ENCODE results near the gene NSMCE1. TPM values are rescaled to one million over a fixed set of nuclear protein-coding genes. Genes with fewer than 3 reads are reported as not detected.

The NSMCE1 gene
- total and polyA plus RNA-seq, 10 donors = 18.4 to 79.0 (median 36.7) TPM

DNA sequence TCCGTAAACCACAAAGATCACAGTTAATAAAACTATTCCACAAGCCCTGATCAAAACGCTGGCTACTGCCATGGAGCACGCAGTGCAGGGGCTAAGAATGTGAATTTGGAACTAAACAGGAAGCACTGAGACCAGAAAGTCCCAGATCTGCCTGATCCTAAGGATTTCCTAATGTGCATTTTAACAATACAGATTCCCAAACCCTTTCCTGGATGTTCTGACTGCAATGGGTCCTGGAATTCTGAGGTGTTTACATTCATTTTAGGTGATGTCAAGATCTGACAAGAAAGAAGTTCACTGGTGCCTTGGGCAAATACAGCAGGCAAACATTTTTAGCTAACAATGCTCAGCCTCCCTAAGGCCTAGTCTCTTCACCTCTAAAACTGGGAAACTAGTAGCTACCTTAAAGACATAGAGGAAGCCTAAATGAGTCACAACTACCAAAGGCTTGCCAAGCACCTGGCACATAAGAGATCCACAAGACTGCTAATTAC, 10.3 kb downstream of the NSMCE1 start:
- DNase-seq = no peak
- H3K36me3 ChIP-seq = peaks cover 0 to 30% (median 18%) of the 10 kb centered on the region in 6 donors
- peaks cover 0 to 59% (median 28%) of the 10 kb centered on the region in 6 donors for H3K4me1 ChIP-seq
- no peak overlapping the region for H3K4me3 ChIP-seq
- peak overlapping the region in 4 of 8 donors; percentile 2 to 48 (median 20) for H3K27ac ChIP-seq
- no peaks in the 10 kb centered on the region for H3K9me3 ChIP-seq
- intact Hi-C loops (cut with DNase I; ENCODE audit: low total_unique reads) = no loop called here
- TF ChIP-seq, protein P1, sequence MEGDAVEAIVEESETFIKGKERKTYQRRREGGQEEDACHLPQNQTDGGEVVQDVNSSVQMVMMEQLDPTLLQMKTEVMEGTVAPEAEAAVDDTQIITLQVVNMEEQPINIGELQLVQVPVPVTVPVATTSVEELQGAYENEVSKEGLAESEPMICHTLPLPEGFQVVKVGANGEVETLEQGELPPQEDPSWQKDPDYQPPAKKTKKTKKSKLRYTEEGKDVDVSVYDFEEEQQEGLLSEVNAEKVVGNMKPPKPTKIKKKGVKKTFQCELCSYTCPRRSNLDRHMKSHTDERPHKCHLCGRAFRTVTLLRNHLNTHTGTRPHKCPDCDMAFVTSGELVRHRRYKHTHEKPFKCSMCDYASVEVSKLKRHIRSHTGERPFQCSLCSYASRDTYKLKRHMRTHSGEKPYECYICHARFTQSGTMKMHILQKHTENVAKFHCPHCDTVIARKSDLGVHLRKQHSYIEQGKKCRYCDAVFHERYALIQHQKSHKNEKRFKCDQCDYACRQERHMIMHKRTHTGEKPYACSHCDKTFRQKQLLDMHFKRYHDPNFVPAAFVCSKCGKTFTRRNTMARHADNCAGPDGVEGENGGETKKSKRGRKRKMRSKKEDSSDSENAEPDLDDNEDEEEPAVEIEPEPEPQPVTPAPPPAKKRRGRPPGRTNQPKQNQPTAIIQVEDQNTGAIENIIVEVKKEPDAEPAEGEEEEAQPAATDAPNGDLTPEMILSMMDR (IDR thresholded peaks at IDR 0.05 in 8 of 11, conservative IDR thresholded peaks at IDR 0.05 in 3 of 11) = no peak
- TF ChIP-seq POLR2AphosphoS5 (IDR thresholded peaks at IDR 0.05) (no peak), POLR2A (IDR thresholded peaks at IDR 0.05) (no peak)
- 68 to 85% (median 70%) methylated on average over 3 of the region's 3 CpGs for WGBS, 5 donors
- no peaks in the 10 kb centered on the region for H3K27me3 ChIP-seq (replicated peaks in 1 of 7)

DNA sequence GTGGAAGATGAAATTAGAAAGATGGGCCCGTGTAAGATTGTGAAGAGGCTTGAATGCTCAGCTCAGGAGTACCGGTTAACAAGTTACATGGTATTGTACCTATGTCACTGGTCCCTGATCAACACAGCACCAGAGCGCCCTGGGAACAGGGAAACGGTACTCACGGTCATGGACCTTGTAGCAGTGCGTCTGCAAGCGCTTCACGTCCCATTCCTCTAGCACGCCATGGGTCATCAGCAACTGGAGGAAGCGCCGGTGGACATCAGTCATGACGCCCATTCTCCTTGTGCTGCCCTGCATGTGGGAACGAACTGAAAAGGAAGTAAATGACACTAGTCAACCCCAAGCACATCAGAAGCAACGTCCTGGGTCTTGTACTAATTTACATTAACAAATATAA, 11.3 kb downstream of the NSMCE1 start:
- Histone ChIP-seq H3K27me3 (replicated peaks in 1 of 7) (no peaks in the 10 kb centered on the region), H3K9me3 (no peaks in the 10 kb centered on the region), H3K36me3 (peaks cover 0 to 40% (median 20%) of the 10 kb centered on the region in 6 donors), H3K27ac (no peak overlapping the region), H3K4me3 (no peak overlapping the region), H3K4me1 (peaks cover 0 to 59% (median 20%) of the 10 kb centered on the region in 6 donors)
- no peak for TF ChIP-seq POLR2AphosphoS5 (IDR thresholded peaks at IDR 0.05)
- TF ChIP-seq, protein P1 (IDR thresholded peaks at IDR 0.05 in 8 of 11, conservative IDR thresholded peaks at IDR 0.05 in 3 of 11) = no peak
- no peak for TF ChIP-seq POLR2A (IDR thresholded peaks at IDR 0.05)
- intact Hi-C loops (cut with DNase I; ENCODE audit: low total_unique reads) = no loop called here
- 90 to 94% (median 91%) methylated on average over 14 of the region's 14 CpGs for WGBS, 5 donors
- no peak for DNase-seq

GRCh38 chr16:27256861-27257260, 11.7 kb downstream of the NSMCE1 start:
- TF ChIP-seq POLR2A (IDR thresholded peaks at IDR 0.05) = no peak
- no peak for TF ChIP-seq POLR2AphosphoS5 (IDR thresholded peaks at IDR 0.05)
- no peak for DNase-seq
- intact Hi-C loops (cut with DNase I; ENCODE audit: low total_unique reads) = no loop called here
- Histone ChIP-seq H3K4me3 (no peak overlapping the region), H3K4me1 (peaks cover 0 to 59% (median 17%) of the 10 kb centered on the region in 6 donors), H3K36me3 (peaks cover 0 to 40% (median 20%) of the 10 kb centered on the region in 6 donors), H3K9me3 (no peaks in the 10 kb centered on the region), H3K27me3 (replicated peaks in 1 of 7) (no peaks in the 10 kb centered on the region), H3K27ac (no peak overlapping the region)
- WGBS, 5 donors = 95 to 99% (median 98%) methylated on average over 3 of the region's 3 CpGs

- Histone ChIP-seq H3K4me1 (peaks cover 0 to 60% (median 17%) of the 10 kb centered on the region in 6 donors), H3K4me3 (no peak overlapping the region), H3K36me3 (peaks cover 0 to 40% (median 20%) of the 10 kb centered on the region in 6 donors), H3K9me3 (no peaks in the 10 kb centered on the region), H3K27me3 (replicated peaks in 1 of 7) (no peaks in the 10 kb centered on the region), H3K27ac (peak overlapping the region in 7 of 8 donors; percentile 52 to 67 (median 59))
- no peak for DNase-seq
- 56 to 71% (median 69%) methylated on average over 3 of the region's 3 CpGs for WGBS, 5 donors
- intact Hi-C loops (cut with DNase I; ENCODE audit: low total_unique reads) = no loop called here
- TF ChIP-seq, protein P1 (IDR thresholded peaks at IDR 0.05 in 8 of 11, conservative IDR thresholded peaks at IDR 0.05 in 3 of 11) = no peak
- TF ChIP-seq POLR2AphosphoS5 (IDR thresholded peaks at IDR 0.05) (no peak), POLR2A (IDR thresholded peaks at IDR 0.05) (no peak)
Observed at GRCh38 chr16:27254262-27254811, 14.2 kb downstream of the NSMCE1 start.

Measured in spleen (tissue), 11 donors.